Cardiac fibroblast (primary cell): ENCODE results near the gene OPRL1.
A peak's percentile ranks its signal among the peaks of the same experiment; 100 is the strongest.

Source experiments
- DNase-seq, 2 donors: peaks; one replicate each; pipeline versions ENCODE4 v3.0.0 to v3.0.0-alpha.2; 2010; ENCODE audit warnings: low read depth in 2 of 2
- H3K4me3 ChIP-seq, 2 donors: replicated peaks in 1 of 2; 1 replicate in 1 of 2; 2 replicates in 1 of 2; pipeline ENCODE4 v1.5.1; 2011; ENCODE audit warnings: low read depth in 2 of 2, low read length in 2 of 2, mild to moderate bottlenecking in 2 of 2, moderate library complexity in 1 of 2
- CTCF ChIP-seq: IDR thresholded peaks from one replicate; pipeline ENCODE4 v1.5.1; 2011; ENCODE audit warnings: low read depth, mild to moderate bottlenecking, low read length, inconsistent platforms

The OPRL1 gene

DNA sequence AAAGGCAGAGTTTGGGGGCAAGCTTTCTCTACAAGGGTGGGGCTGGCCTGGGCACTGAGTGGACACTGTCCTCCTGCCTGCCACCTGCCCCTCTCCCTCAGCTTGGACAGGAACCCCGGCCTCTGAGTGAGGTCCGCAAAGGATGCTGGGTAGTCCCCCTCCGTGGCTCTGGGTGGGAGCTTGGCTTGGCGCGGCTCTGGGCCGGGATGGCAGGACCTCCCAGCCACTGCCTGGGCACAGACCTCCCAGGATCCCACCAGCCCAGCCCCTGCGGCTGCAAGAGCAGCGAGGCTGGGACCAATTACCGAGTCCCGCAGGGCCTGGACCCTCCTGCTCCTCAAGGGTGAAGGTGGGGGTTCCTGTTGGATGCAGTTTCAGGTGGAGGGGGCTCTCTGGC, 27.6 kb upstream of the OPRL1 start:
- H3K4me3 ChIP-seq, result no peak overlapping the region
- no peak for TF ChIP-seq CTCF
- DNase-seq, result no peak

DNA sequence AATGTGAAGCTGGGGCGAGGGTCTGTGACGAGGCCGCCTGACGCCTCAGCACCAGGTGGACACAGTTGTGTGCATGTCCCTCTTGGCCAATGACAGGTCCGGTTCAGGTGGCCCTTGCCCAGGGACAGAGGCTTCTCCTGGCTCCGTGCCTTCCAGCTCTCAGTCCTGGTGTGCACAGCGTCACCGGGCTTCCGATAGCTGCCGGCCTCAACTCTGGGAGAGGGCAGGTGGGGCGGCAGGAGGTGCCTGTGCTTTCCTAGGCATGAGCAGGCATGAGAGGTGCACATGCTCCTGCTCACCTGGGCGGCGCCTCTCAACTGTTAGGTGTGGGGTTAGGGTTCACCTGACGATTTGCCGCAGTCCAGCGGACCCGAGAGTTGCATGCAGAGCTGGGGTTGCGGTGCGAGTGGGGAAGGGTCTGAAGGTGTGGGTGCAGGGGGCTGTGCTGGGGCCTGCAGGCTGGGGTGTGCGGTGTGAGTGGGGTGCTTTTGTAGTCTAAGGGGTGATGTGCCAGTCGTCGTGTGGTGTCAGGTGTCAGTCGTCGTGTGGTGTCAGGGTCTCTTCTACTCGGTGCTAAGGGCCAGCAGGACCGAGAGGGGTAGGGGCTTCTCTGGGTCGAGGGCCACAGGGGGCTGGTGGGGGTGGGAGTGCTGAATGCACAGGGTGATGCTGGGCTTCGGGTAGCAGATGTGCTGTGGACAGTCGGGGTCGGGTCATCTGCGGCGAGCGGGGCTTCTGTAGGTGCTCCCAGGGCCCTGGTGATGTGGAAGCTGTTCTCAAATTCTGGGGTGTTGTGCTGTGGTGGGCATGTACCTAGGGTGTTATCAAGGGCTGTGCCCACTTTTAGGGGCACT, 26.7 kb upstream of the OPRL1 start:
- DNase-seq, result no peak
- no peak for TF ChIP-seq CTCF
- no peak overlapping the region for H3K4me3 ChIP-seq

GRCh38 chr20:64053841-64054661, 25.8 kb upstream of the OPRL1 start:
- TF ChIP-seq CTCF, result peak; percentile 9
- peak overlapping the region in 1 of 2 donors; percentile 4 for H3K4me3 ChIP-seq
- peak; percentile 25 to 94 for DNase-seq

DNA sequence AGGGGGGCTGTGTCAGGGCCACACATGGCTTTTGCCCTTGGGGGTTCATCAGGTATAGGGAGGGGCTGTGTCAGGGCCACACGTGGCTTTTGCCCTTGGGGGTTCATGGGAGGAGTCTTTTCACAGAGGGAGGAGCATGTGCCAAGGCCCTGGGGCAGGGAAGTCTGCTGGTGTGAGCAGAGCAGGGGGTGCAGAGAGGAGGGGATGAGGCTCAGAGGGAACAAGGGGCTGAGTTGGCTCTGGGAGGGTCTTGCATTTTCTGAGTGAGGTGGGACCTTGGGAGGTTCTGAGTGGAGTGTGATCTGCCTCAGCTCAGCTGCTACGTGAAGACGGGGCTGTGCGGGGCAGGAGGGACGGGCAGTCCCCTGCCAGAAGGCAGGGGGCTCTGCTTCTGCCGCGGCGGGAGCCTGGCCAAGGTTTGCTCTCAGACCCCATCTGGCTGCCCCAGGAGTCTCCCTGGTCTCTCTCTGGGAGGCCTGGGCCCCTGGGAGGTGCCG, 24.4 kb upstream of the OPRL1 start:
- no peak overlapping the region for H3K4me3 ChIP-seq
- DNase-seq, result no peak
- TF ChIP-seq CTCF, result no peak

DNA sequence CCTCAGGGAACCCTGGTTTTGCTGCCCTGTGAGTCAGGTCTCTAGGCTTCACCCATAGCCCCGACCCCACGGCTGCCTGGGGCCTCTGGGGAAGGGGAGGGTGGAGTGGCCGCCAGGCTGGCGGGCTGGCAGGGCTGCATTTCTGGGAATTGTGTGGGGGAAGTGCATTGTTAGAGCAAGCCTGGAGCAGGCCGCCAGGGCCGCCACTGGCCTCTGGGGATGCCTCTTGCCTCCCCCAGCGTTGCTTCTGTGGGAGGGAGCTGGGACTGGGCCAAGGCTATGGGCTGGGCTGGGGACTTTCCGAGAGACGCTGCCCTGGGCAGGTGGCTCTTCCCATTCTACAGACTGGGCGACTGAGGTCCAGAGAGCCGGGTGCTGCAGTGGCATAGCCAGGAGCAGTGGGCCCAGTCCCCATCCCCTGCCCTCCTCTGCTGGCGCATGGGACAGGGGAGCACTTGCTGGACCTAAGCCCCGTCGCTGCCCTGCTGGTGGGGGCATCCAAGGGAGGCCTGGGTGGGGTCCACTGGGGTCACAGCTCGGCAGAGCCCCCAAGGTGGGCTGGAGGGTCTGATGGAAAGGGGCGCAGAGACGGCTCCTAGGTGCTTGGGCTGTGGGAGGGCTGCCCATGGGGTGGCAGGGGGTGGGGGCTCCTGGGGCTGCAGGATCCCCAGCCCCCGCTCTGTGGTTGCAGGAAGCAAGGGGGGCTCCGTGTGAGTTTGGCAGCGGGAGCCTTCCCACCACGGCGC, 23.8 kb upstream of the OPRL1 start:
- no peak for TF ChIP-seq CTCF
- no peak overlapping the region for H3K4me3 ChIP-seq
- peak; percentile 58 to 84 for DNase-seq

DNA sequence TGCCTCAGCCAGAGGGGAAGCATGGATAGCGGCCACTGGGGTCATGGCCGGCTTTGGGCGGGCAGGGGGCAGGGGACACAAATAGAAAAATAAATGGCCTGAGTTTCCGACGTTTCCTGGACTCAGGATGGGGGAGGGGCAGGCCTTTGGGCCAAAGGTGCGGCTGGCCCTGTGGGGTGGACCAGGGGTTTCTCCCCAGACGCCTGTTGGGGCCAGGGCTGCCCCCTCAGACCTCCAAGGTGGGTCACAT, 23.3 kb upstream of the OPRL1 start:
- TF ChIP-seq CTCF, result no peak
- no peak overlapping the region for H3K4me3 ChIP-seq
- DNase-seq, result no peak
